Peyer's patch (tissue), 4 donors: ENCODE data around the gene UGGT1.

Experiments used
- POLR2A ChIP-seq, 2 donors: fragments of 450-650 bp; IDR thresholded peaks; one replicate each; pipeline ENCODE4 v1.5.1; 2017; ENCODE audit warnings: antibody characterized with exemption in 2 of 2, mild to moderate bottlenecking in 2 of 2, moderate library complexity in 2 of 2
- TF ChIP-seq, protein P1 (sequence below), 6 experiments: fragments of 450-650 bp in 4 of 6; fragments of 200-600 bp in 2 of 6; sonication (generic) in 1 of 6; IDR thresholded peaks; one replicate each; pipeline ENCODE4 v1.5.1; 2017 to 2019; ENCODE audit warnings: antibody characterized with exemption in 6 of 6, mild to moderate bottlenecking in 3 of 6, moderate library complexity in 1 of 6

GRCh38 chr2:128169933-128170709, 79.1 kb downstream of the UGGT1 start:
- TF ChIP-seq, protein P1, sequence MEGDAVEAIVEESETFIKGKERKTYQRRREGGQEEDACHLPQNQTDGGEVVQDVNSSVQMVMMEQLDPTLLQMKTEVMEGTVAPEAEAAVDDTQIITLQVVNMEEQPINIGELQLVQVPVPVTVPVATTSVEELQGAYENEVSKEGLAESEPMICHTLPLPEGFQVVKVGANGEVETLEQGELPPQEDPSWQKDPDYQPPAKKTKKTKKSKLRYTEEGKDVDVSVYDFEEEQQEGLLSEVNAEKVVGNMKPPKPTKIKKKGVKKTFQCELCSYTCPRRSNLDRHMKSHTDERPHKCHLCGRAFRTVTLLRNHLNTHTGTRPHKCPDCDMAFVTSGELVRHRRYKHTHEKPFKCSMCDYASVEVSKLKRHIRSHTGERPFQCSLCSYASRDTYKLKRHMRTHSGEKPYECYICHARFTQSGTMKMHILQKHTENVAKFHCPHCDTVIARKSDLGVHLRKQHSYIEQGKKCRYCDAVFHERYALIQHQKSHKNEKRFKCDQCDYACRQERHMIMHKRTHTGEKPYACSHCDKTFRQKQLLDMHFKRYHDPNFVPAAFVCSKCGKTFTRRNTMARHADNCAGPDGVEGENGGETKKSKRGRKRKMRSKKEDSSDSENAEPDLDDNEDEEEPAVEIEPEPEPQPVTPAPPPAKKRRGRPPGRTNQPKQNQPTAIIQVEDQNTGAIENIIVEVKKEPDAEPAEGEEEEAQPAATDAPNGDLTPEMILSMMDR (IDR thresholded peaks at IDR 0.05) = no peak
- TF ChIP-seq POLR2A (IDR thresholded peaks at IDR 0.05) = no peak
